HG03025 (cell line): ENCODE results near the gene CASR.

Experiments
- ATAC-seq: cut with Tn5 transposase; IDR thresholded peaks from one replicate; pipeline ENCODE4 v1.9.1; 2021; ENCODE audit warnings: mild to moderate bottlenecking, moderate library complexity; ENCODE audit not compliant: unreplicated experiment, low FRiP score

CASR gene

DNA sequence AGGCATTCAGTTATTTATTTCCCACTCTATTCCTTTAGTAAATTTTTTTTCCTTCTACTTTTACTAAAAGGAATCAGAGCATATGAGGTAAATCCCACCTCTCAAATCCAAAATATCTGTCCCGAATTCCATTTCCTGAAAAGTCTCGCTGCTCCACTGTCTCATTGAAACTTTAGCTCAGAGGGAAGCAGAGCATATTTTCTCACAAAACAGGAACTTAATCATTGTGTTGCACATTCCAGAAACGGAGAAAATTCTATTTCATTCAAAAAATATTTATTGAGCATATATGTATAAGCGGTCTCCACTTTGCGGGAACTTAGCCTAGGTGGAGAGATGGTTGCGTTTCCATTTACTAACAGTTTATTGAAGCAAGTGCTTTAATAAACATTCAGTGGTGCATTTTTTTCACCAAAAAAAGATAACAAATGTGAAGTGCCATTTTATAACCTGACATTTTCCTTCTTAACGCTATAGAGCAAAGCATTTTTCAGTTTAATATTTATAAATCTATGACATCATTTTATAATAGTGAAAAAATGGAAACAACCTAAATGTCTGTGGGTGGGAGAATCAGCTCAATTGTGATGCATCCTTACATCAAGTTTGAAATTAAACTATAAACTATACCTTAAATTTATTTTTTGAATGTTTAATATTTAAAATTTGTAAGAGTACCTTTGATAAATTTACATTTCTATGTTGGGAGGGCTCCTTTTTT, 74.3 kb downstream of the CASR start:
- no peak for ATAC-seq

DNA sequence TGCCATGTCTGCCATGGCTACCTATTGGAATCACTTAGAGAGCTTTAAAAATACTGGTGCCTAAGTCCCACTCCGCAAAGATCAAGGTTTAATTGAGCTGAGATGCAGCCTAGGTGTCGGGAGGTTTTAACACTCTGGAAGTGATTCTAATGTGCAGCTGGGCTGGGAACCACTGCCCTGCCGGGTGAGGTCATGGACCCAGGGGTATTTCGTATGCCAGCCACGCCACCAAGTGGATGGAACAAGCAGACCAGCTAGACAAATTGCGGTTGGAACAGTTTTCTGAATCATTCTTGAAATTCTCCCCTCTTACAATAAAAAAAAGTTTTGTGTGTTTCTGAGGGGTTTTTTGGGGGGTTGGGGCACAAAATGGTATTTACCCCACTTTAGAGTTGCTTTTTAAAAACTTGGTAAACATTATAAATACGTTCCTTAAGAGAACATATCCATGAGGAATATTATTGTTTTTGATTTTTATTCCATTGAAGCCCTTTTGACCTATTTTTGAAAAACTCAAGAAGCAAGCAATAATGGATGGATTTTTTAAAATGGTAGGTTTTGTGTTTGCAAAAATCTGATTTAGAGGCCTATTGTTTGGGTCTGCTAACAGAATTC, 75.4 kb downstream of the CASR start:
- ATAC-seq, result no peak

DNA sequence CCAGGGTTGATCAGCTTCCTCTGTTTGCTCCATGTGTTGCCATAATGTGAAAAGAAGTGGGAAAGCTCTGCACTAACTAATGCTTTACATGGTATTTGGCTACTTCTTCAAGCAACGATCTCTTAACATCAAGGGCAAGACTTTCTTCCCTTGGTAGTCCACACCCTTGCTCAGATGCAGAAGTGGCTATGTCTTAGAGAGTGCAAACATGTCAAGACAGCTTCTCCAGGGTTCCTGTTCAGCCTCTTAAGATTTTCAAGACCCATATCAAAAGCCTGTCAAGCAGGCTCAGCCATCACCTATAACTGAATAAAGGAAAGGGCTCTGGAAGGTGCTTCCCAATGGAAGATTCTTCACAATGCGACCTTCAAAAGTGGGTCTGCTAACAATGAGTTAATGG, 76.7 kb downstream of the CASR start:
- no peak for ATAC-seq

DNA sequence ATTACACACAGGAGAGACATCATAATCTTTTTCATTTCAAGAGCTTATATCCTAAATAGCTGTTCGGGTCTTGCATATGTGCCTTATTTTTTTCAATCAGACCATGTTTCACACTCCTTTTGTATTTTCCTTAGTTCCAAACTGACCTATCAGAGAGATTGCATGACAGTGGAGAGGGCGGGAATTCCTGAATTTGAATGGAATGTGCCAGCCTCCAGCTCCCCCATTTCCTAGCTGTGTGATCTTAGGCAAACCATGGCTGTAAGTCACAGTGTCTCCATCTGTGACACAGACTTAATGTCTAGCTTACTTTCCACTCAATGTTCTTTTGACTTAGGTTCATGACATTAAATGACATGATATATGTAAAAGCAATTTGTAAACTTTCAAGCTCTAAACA, 79.6 kb downstream of the CASR start:
- no peak for ATAC-seq

DNA sequence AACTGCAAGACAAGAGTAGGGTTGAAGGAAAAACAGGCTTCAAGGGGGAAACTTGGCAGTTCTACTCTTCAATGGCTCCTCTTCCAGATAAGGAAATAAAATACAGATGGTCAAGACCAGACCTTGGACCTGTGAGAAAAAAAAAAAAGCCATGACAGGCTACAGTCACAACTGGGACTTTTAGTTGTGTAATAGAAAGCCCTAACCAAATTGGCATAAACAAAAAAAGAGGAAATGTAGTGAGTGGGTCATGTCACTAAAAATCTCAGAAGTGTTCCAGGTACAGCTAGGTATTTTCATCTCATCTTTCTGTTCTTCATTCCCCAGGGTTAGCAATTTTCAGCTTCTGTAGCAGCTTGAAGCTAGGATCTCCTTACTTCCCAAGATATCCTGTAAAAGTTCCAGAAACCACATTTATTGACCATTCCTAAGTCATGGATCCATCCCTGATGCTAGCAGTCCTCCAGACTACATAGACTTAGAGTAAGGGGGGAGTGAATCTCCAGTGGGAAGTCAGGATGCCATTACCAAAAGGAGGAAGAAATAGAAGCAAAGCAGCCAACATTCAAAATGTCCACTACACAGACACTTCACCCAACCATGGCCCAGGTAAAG, 80.6 kb downstream of the CASR start:
- no peak for ATAC-seq

DNA sequence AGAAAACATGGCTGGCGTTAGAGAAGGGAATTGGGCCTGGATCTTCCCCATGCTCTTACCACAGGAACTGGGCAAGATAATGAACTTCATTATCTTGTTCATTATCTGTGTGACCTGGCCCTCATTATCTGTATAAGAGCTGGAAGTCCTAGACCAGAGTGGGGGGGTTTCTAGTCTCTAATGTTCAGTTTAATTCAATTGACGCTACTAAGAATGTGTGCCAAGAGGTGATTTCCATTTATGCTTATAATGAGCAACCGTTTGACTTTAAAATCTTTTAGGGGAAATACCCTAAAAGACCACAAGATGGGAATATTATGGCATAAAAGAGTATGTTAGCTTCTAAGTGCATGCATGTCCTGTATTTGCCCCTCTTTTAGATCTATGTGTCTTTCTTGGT, 82.5 kb downstream of the CASR start:
- no peak for ATAC-seq

DNA sequence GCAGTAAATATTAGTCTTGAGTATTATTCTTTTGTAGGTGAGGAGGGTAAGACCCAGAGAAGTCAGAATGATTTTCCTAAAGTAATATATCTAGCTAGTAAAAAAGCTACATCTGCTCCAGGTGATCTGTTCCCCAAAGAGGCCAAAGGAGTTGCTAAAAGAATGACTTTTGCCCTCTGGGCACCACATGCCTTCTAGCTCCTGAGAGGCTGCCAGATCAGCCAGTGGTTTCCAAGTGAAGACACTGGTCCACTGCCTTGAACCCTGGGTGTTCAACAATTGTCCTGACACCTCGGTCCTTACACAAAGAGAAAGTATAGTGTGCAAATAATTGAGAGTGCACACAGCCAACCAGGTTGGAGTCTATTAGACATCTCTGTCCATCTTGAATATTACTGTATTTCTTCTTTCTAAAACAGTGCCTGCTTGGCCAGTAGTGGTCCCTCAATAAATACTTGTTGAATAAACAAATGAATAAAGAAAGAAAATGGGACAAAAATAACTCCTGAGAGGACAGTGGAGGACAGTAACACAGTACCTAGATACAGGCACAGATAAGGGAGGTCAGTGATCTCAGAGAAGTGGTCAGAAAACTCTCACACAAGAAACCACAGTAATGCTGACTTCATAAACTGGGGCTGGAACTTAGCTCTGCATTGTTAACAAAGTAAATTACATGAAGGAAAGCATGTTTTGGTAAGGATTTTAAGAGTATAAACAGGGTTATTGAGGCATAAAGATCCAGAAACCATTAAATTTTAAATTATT, 85.0 kb downstream of the CASR start:
- no peak for ATAC-seq

DNA sequence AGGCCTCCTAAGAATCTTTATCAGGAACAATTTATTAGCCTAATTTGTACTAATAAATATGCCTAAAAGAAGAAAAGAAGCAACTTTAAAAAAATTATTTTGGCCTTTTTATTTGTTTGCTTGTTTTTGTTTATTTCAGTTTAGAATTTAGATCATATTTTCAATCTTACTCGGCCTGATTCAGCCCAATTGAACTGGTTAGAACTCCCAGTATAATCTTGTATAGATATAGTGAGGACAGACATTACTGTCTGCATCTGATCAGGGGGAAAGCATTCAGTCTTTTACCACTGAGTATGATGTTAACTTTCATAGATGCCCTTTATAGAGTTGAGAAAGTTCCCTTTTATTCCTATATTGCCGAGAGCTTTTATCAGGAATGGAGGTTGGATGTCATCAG, 85.6 kb downstream of the CASR start:
- no peak for ATAC-seq

DNA sequence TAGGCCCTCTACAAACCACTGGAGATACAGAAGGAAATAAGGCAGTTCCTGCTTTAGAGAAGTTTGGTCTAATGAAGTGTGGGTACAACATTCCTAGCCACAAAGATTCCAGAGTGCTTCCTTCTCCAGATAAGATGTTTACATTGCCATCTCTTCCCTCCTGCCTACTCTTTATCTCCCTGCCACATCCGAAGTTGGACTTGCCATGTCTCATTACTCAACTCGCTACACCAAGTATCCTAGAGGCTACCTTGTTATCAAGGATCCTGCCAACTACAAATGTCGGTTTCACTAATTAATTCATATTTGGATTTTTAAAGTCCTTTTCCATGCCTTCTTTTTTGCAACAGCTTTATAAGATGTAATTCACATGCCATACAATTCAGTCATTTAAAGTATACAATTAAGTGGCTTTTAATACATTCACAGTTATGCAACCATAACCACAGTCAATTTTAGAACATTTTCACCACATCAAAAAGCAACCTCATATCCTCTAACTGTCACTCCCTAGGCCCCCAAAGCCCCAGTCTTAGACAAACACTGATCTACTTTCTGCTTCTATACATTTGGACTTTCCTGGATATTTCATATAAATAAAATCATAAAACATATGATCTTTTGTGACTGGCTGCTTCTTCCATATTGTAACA, 87.9 kb downstream of the CASR start:
- ATAC-seq, result no peak

DNA sequence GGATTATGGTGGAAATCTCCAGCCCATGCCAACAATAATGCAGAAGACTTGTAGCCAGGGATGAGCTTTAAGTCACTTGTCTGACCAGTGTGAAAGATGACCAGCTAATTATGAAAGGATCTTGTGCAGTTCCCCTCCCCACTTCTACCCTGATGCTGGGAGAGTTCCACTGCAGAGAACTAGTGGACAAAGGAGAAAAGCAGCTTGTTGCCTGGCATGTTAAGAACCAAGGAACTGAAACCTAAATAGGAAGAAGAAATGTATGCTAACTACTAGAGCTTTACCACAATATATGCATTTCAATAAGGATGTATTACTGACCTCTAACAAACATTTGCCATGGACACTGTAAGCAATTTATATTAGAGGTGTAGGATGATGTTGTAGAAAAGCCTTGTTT, 89.4 kb downstream of the CASR start:
- ATAC-seq, result no peak

DNA sequence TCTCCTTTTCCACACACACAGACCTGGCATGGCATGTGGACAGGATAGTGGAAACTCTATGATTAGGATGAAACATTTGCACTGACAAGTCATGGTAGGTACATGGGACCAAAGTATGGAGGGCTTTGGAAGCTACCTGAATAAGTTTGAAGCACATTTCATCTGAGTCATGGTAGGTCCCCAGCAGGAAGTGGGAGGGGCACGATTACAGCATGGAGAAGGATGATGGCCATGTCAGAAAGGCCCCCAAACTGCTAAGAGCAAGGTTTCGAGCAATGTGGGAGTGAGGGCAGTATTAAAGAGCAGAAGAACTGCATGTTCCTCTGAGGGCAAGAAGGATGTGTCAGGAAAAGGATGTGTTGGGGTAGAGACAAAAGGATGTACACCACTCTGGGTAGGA, 90.0 kb downstream of the CASR start:
- ATAC-seq, result no peak

DNA sequence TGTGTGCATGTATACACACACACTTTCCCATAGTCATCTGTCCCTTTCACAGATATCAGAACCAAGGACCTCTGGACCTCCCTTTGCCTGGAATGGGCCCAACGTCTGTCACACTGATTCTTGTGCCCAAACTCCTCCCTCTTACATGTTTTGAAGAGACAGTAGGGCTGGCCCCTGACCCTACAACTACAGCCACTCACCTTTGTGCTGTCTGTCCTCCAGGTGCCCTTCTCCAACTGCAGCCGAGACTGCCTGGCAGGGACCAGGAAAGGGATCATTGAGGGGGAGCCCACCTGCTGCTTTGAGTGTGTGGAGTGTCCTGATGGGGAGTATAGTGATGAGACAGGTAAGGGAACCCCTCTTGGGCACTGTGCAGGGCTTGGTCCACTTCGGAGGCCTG, 98.4 kb downstream of the CASR start:
- ATAC-seq, result no peak

DNA sequence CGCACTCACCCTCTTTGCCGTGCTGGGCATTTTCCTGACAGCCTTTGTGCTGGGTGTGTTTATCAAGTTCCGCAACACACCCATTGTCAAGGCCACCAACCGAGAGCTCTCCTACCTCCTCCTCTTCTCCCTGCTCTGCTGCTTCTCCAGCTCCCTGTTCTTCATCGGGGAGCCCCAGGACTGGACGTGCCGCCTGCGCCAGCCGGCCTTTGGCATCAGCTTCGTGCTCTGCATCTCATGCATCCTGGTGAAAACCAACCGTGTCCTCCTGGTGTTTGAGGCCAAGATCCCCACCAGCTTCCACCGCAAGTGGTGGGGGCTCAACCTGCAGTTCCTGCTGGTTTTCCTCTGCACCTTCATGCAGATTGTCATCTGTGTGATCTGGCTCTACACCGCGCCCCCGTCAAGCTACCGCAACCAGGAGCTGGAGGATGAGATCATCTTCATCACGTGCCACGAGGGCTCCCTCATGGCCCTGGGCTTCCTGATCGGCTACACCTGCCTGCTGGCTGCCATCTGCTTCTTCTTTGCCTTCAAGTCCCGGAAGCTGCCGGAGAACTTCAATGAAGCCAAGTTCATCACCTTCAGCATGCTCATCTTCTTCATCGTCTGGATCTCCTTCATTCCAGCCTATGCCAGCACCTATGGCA, 100.5 kb downstream of the CASR start:
- no peak for ATAC-seq

DNA sequence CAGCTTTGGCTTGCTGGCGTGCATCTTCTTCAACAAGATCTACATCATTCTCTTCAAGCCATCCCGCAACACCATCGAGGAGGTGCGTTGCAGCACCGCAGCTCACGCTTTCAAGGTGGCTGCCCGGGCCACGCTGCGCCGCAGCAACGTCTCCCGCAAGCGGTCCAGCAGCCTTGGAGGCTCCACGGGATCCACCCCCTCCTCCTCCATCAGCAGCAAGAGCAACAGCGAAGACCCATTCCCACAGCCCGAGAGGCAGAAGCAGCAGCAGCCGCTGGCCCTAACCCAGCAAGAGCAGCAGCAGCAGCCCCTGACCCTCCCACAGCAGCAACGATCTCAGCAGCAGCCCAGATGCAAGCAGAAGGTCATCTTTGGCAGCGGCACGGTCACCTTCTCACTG, 101.0 kb downstream of the CASR start:
- ATAC-seq, result no peak

DNA sequence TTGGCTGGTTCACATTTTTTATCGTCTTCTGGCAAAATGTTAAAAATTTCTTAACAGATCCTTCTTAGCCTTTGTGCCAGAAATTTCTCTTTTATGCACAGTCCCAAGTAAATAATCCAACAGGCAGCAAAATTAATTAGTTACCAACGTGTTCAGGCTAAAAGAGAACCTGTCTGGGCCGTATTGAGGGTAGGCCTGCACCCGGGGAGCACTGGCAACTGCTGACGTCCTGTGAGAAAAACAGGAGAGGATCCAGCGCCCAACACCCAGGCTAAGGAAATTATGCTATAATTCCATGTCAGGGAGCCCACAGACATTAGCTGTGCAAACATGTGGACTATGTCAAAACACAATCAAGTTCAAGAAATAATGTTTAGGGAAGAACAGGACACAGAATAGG, 110.9 kb downstream of the CASR start:
- ATAC-seq, result no peak

DNA sequence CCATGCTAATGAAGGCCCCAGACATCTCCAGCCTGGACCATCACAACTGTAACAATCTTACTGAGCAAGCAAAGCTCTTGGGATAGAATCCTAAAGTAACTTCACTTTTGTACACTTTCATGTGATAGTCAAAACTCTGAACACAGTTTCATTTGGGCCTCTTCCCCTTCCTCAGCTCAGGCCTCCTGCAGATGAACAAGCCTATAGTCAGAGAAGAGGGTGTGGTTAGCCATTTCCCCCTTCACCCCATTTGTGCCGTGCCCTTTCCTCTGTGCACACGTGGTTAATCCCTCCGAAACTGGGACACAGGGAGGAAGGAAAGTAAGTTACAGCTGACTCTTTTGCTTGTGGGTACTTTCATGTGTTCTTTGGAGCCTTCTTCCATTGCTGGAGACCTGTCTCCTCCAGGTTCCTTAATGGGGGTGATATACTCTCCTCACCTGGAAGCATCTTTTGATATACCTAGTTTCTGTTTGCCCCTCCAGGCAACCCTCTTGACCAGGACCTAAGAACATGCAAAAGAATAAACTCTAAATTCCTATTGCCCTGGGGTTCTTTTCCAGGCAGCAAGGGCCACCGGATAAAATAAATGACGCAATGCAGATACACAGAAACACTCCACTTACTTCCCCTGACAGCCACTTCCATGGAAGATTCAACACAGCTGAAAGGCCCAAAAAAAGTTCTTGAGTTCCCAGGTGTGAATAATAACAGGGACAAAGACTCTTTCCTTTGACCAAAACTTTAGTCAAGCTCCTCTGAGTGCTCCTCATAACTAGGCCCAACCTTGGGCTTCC, 112.0 kb downstream of the CASR start:
- no peak for ATAC-seq

DNA sequence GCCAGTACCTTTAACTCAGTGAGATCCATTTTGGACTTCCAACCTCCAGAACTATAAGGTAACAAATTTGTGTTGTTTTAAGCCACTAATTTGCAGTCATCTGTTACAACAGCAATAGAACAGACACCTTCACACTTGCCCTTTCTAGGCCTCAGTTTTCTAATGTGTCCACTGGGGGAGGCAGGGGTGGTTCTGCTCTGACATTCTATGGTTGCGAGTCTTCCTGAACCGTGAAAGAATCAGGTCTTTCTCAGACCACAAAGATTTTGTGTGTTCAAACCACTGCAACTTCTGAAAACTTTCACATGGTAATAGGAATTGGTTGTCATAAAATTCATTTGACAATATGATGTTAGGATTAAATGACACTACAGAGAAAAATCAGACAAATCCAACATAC, 114.8 kb downstream of the CASR start:
- ATAC-seq, result no peak

DNA sequence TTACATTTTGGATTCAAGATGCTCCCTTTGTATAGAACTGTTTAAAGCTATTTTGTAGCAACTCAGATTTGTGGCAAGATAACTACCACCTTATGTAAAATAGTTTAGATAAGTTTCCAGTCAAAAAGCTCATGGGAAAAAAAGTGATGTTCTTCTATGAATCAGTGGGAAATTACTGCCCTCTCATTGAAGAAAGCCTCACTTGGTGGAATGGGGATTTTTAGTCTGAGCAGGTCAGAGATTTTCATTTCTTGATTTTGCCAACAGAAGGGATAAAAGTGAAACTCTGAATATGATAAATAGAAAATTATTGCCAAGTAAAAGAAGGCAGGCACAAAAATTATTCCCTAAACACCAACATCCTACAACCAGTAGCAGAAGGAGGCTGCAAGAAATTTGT, 115.7 kb downstream of the CASR start:
- ATAC-seq, result no peak

DNA sequence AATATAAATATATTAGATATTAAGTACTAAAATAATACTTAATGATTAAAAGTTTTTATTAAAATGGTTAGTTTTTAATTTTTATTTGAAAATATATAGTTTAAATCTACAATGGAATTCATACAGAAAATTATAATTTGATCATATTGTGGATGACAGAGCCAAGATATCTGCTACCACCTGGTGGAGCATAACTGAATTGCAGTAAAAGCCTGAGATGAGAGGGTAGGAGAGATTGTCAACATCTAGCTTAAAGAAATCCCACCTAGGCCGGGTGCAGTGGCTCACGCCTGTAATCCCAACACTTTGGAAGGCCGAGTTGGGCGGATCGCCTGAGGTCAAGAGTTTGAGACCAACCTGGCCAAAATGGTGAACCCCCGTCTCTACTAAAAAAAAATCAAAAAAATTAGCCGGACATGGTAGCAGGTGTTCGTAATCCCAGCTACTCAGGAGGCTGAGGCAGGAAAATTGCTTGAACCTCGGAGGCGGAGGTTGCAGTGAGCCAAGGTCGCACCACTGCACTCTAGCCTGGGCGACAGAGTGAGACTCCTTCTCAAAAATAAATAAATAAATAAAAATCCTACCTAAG, 116.5 kb downstream of the CASR start:
- ATAC-seq, result no peak
